Pons (tissue), 1 donor: ENCODE measurements around the gene PDE5A.
A peak's percentile ranks its signal among the peaks of the same experiment; 100 is the strongest.
"Not testable (repeated sequence)": the region's sequence is repeated elsewhere in the genome, so short reads cannot be mapped to it uniquely, and the experiment has no call there.

Experiments used
- DNase-seq: peaks from one replicate; pipeline ENCODE4 v3.0.0-alpha.2; 2016; ENCODE audit warnings: low spot score

PDE5A gene

DNA sequence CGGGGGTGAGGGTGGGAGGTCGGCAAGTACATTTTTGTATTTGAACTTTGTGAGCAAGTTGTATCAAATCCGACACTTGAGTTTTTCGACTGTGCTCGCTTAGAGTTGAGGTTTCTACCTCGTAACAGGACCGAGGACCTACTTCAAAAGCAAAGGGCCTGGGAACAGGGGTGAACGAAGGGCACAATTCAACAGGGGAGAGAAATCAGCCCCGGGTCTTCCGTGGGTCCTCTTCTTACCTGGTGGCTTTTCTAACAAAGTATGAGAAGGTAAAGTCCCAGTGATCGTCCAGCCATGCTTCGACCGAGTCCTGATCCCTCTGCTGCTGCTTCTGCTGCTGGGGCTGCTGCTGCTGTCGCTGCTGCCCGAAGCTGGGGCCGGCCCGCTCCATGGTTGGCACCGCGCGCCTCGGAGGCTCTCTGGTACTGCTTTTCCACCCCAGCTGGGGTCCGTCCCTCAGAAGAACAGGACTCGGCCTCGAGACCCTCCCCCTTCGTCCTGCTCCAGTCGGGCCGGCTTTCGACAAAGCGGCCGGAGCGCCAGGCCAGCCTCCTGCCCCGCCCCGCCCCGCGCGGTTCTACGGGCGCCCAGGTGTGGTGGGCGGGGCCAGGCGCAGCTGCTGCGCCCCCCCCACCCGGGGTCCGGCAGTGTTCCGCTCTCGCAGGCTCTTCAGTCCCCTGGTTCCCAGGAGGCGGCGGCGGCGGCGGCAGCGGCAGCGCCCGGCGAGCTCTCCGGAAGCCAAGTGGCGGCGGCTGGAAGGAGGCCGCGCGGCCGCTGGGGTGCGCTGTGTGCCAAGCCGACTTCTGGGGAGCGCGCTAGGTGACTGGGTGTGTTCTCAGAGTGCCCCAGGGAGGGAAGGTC, at the start of gene PDE5A:
TSS of gene PDE5A (minus strand) at position 524 of the 861 bp plus-strand sequence. CDS start at position 391, 133 bp downstream.
- DNase-seq, result peak; percentile 58

DNA sequence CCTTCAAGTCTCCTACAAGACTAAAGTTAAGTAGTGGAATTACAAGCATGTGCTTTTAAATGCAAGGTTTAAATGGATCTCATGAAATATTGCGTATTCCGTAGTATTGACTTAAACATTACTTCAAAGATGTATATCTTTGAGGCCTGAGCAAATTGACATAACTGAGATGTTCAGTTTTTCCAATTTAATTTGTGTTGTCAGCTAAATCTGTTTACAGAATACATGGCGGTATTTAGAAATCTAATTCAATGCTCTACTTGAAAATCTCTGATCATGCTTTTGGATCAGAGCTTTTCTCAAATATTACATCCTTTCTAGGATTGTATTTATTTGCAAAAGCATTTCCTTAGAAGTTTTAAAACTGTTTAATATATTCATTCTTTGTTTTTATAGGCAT, 47.5 kb upstream of the PDE5A start:
- no peak for DNase-seq

DNA sequence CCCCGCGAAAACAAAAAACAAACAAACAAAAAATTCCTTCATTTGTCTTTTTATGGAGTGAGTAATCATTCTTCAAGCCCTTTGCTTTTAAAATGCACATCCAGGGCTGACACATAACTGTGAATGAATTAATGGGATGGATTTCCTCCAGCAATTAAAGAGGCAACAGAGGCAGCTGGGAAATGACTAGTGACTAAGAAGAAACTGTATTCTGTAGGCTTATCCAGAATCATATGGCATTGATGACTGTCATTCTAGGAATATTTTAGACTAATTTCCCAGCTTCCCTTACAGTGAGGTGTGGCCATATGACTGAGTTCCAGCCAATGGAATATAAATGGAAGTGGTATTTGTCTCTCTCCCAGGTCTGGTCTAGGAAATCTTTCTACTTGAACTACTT, 46.8 kb upstream of the PDE5A start:
- DNase-seq, result no peak

DNA sequence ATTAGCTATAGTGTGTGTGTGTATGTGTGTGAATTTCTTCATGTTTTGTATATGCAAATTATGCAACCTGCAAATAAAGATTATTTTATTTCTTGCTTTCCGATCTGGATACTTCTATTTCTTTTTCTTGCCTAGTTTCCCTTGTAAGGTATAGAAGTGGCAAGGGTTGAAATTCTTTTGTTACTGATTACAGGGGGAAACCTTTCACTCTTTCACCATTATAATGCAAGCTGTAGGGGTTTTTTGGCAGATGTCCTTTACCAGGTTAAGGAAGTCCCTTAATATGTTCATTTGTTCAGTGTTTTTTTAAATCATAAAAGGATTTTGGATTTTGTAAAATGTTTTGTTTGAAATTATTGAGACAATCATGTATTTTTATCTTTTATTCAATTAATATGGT, 44.3 kb upstream of the PDE5A start:
- DNase-seq, result no peak

DNA sequence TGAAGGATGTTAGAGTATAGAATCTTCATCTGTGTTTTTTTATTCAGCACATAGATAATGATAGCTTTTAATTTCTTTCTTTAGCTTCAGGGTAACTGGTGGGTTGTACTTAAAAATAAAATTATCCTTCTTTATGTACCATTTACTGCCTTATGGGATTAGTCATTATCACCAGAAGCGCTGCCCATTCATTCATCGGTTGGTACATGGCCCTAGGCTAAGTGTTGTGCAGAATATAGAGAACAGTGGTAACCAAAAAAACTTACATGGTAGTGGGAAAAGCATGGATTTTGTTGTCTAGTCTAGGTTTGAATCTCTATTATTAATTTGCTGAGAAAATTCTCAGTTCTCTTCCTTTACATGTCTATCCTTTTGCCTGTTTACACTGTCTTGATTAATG, 43.5 kb upstream of the PDE5A start:
- DNase-seq, result no peak

DNA sequence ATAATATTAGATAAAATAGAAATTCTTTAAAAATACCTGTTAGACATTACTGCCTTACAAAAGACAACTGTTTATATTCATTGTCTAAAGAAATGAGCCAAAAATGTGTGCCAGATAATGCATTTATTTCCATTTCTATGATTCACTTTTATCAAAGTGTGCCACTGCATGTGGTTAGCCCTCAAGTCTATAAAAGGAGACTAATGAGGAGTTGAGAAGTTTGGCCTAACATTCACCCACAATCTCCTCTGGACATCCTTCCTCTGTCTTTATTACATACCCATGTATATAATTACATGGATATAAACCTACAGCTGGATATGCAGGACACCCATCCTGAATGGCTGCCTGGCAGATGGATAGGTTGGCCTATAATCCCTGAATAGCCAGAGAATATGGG, 42.6 kb upstream of the PDE5A start:
- no peak for DNase-seq

DNA sequence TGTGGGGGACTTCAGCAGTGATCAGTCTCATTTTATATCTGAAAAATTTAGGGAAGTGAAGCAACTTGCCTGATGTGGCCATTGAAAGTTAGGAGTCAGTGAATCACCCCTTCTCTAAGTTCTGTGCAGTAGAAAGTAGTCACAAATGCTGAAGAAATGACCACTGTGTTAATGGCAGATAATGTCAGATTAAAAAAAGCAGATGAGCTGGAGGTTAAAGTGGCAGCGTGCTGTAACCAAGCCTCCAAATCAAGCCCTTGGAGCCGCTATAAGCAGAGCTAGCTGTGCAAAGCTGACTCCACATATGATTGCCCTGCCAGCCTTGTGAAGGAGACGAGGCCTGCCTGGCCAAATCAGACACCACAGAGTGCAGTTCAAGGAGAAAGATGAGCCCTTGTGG, 39.2 kb upstream of the PDE5A start:
- no peak for DNase-seq

GRCh38 chr4:119666653-119667091, 38.1 kb upstream of the PDE5A start:
- no peak for DNase-seq

GRCh38 chr4:119665752-119666151, 37.1 kb upstream of the PDE5A start:
- DNase-seq, result no peak

- DNase-seq, result no peak
Measured at GRCh38 chr4:119664168-119664907, 35.7 kb upstream of the PDE5A start.

DNA sequence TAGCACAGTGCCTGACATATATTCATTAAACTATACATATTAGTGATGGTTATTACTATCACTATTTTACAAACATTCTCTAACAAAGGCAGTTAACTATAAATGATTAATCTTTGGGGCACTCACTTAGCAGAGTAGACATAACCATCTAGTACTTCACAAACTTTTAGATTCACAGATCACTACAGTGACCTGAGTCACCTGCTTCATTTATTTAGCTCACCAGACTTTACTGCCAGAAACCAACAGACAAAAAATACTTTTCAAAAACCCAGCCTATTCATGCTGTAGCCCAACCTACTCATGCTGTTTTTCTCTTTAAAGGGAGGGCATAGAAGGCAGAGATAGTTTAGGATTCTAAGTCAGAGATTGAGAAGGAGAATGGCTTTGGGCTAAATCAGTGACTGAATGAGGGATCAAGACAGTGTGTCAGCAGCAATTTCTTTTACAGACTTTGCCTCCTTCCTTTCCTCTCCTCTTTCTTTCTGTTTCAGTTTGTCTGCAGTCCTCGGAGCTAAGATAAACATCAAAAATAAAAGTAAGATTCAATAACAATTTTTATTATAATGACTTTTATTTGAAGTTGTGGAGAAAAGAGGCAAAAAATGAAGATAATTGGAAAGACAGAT, 34.7 kb upstream of the PDE5A start:
- no peak for DNase-seq

DNA sequence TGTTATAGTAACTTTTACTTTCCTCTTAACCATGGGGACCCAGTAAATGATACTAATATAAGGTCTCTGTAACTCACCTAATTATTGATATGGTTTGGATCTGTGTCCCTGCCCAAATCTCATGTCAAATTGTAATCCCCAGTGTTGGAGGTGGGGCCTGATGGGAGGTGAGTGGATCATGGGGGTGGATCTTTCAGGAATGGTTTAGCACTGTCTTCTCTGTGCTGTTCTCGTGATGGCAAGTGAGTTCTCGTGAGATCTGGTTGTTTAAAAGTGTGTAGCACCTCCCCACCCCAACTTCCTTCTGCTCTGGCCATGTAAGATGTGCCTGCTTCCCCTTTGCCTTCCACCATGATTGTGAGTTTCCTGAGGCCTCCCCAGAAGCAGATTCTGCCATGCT, 34.0 kb upstream of the PDE5A start:
- not testable (repeated sequence) for DNase-seq

DNA sequence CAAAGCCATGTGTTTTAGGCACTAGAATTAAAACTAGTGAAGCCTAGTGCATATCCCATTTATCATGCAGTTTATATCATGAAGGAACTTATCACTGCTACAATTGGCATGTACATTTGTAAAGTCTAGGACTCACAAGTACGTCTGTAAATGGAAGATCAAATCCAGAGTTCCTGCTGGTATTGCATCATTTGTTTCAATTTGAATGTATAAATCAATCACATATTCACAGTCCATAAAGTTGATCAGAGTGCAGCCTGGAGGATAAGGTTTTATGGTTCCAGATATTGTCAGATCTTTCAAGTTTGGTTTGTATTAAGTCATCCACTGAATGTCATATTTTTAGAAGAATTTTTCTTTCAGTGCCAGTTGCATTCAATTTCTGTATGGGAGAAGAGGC, 32.6 kb upstream of the PDE5A start:
- no peak for DNase-seq

GRCh38 chr4:119659576-119659975, 31.0 kb upstream of the PDE5A start:
- no peak for DNase-seq

DNA sequence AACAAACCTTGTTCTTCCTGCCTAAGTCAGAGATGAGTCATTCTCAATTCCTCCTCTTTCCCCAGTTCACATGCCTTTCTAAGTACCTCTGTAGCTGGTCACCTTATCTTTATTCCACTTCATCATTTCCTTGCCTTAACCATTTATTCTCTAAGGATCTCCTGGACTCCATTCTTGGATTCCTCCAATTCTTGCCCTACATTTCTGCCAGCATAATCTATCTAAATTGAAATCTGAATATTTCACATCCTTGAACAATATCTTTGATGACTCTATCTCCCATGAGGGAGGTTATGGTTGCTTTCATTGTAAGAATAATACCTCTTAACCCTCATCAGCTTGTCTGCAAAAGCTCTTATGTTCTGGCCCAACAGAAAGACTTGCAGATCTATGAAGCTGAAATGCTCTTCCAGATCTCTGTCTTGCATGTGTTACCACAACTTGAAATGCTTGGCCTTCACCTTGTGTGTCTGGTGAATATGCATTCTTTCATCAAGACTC, 28.6 kb upstream of the PDE5A start:
- DNase-seq, result no peak

- peak; percentile 47 for DNase-seq
Measured at GRCh38 chr4:119656342-119656741, 27.7 kb upstream of the PDE5A start.

GRCh38 chr4:119655111-119655837, 26.7 kb upstream of the PDE5A start:
- DNase-seq, result no peak

DNA sequence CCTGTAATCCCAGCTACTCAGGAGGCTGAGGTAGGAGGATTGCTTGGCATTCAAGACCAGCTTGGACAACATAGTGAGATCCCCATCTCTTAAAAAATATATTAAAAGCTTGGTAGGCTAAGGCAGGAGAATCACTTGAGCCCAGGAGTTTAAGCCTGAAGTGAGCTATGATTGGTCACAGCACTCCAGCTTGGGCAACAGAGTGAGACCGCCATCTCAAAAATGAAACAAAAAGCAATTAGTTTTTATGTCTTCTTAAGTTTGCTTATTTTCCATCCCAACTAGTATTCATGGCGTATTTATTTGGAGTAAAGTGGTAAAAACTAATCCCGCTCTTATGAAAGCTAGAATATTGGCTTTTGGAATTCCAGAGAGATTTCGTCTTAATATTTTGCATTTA, 25.4 kb upstream of the PDE5A start:
- DNase-seq, result no peak

DNA sequence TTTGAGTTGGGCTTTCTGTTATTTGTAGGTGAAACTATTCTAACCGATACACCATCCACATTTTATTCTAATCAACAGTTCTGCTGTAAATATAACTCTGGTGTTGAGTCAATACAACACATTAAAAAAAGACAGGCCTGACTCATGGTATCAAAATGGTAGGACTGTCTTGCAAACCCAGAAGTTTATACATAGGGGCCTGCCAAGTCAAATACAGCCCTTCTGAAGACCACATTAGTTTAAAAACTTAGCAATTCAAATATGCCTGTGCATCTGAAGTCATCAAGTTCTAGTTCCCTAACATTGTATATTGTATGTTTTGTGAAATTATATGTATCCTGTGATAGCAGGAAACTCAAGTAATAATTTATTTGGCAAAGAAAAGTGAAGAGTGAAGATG, 24.4 kb upstream of the PDE5A start:
- no peak for DNase-seq

DNA sequence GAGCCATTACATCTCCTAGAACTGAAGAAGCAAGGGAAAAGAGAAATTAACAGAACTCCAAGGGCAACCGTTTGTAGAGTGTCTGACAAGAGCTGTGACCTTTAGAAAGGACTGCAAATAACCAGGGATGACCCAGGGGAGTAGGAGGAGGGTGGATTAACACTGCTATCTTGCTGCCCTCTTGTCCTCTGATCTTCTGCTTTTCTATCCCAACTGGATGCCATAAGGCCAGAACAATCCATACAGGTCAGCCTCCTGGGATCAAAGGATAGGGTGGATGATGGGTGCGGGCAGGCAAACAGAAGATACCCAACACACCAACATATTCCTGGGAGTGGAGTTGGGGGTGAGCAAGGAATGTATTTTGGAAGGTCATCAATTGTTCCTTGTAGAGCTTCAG, 19.8 kb upstream of the PDE5A start:
- no peak for DNase-seq

DNA sequence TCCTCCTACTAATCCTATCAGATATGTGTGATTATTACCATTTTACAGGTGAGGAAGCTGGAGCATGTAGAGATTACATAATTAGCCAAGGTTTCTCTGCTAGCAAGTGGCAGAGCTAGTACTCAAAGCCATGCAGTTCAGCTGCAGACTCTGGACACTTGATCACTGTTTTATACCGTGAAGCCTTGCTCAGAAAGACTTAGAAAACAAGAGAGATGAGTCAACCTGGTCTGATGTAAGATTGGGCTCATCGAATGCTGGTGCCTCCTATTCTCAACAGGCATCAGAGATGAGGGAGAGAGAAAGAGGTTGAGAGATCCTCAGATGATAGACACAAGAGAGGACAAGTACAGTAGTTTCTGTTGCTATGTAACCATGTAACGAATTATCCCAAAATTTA, 19.0 kb upstream of the PDE5A start:
- DNase-seq, result no peak
